Stimulated activated CD8-positive, alpha-beta memory T cell treated with anti-CD3 and anti-CD28 coated beads, Interleukin-12 subunit alpha, Interleukin-12 subunit beta, amount 100 ng/mL, for 24 hours (primary cell): ENCODE measurements around the gene NAT9.

Experiments used
- DNase-seq: peaks from one replicate; pipeline ENCODE4 v3.0.0-alpha.2; 2020; ENCODE audit errors: extremely low read depth

Gene NAT9

GRCh38 chr17:74779948-74780400 is 3.8 kb upstream of the NAT9 start:
- DNase-seq: no peak

GRCh38 chr17:74779501-74779900 is 3.4 kb upstream of the NAT9 start:
- DNase-seq: no peak

DNA sequence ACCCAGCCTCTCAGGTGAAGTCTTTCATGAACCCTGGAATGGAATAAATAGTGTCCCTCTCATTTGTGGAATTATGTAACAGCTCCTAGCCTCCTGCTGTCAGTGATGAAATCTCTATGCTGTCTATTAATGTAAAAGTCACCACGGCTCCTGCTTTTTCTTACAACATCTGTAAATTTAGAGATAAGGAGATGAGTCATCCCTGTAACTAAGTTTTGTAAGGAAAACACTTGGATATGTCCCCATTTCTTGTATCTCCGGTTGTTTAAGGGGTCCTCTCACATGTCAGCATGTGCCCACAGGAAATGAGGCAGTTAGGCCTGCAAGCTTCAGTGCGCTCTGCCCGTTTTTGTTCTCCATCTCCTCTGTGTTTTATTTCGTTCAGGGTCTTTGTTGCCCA is 2.8 kb upstream of the NAT9 start:
- no peak for DNase-seq

DNA sequence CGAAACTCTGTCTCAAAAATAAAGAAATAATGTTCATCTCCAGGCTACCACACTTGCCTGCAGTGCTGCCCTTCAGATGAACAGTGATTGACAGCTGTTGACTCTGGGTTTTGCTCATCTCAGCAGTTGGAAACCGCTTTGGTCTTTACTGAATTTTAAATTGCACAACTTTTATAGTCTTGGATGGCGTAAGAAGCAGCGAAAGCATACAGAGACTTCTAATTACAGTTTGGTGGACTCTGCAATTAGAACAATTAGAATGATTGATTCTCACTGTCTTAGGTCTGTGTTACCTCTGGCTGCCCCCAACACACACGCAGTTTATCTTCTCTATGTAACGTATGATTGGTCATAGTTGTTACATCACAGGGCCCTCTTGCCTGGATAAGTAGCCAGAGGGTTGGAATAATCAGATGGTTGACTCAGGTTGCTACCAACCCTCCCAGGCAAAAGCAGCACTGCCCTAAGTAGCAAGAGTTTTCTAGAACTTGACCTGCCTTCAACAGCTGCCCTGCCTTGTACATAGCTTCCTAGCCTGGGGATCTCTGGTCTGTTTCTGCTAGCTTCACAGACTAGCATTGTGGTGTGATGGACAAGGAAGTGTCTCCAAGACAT is 1.9 kb upstream of the NAT9 start:
- no peak for DNase-seq

DNA sequence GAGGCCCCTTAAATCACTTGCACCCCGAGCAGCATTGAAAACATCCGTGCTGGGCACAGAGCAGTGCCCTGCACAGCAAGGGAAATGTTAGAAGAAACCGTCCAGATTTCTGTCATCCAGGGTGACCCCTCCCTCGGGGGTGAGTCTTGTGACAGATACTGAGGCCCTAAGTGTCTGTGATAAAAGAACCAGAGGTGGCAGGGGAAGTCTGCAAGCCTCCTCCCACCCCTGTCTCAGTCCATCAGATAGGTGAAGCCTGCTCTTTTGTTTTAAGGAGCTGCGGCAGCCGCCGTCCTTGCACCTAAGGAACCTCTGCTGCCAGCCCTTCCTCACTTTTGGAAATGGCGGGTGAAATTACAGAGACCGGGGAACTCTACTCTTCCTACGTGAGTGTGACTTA is 845 bp upstream of the NAT9 start:
- DNase-seq: no peak

DNA sequence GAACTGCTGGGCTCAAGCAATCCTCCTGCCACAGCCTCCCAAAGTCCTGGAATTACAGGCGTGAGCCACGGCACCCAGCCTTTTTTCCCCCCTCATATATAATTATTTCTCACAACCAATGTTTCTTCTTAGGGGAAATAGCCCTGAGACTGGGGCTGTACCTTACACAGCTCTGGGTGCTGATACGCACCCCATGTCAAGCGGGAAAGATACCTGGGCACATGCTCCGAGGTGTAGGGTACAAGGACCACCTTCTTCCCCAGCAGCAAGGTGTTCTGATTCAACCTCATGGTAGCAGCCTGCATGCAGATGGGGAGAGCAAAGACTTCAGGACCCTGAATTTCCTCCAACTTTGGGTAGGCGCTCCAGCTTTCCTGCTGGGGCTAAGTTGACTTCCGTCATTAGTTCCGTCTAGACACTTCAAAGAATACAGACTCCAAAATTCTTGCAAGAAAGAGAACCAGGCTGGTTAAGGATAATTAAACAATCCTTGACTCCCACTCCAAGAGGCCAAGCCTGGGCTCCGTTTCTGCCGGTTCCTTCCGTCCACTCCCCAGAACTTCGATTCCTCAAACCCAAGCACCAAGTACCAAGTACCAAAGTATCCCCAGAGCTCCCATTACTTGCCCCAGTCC is 619 bp downstream of the NAT9 start:
- no peak for DNase-seq

DNA sequence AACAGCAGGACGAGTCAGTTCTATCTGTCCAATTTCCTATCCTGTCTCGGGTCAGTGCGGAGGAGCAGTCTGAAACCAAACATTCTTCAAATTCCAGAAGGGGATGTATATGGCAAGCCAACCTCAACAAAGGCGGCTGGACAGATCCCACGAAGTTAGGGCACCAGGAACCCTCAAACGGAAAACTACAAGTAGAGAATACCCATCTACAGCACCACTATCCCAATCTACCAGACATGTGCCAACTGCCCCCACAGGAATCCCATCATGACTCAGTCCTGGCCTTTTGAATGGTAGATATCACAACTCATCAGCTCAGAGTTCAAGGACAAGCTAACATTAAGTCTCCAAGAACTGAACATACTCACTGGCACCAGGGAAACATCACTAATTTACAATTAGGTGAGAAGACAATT is 2.3 kb downstream of the NAT9 start:
- no peak for DNase-seq

- no peak for DNase-seq
Measured at GRCh38 chr17:74773414-74773813, 2.7 kb downstream of the NAT9 start.

- DNase-seq: no peak
Measured at GRCh38 chr17:74772053-74772452, 4.1 kb downstream of the NAT9 start.

DNA sequence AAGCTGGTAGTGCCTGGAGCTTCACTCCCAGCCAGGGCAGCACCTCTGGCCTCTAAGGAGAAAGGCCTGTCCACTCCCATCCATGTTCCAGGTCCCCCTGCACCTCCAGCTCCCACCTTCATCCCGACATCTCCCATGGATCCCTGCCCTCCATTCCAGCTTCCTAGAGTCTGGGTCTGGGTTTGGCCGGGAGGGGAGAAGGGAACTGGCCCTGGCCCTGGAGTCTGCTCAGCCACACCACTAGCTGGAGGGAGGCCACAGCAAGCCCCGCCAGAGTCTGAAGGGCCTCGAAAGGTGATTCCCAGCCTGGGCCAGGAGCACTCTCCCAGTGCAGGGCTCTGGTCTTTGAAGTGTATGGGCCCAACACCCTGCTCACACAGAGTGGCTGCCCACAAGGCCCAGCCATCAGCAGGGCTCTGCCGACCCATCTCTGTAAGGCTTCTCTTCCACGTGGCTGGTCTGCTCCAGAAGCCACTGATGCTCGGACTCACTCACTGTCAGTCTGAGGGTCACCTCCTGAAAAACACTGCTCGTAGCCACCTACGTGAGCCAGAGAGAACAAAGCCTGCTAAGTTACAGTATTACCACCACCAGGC is 4.7 kb downstream of the NAT9 start:
- DNase-seq: no peak

- DNase-seq: no peak
Measured at GRCh38 chr17:74770498-74771318, 5.4 kb downstream of the NAT9 start.

DNA sequence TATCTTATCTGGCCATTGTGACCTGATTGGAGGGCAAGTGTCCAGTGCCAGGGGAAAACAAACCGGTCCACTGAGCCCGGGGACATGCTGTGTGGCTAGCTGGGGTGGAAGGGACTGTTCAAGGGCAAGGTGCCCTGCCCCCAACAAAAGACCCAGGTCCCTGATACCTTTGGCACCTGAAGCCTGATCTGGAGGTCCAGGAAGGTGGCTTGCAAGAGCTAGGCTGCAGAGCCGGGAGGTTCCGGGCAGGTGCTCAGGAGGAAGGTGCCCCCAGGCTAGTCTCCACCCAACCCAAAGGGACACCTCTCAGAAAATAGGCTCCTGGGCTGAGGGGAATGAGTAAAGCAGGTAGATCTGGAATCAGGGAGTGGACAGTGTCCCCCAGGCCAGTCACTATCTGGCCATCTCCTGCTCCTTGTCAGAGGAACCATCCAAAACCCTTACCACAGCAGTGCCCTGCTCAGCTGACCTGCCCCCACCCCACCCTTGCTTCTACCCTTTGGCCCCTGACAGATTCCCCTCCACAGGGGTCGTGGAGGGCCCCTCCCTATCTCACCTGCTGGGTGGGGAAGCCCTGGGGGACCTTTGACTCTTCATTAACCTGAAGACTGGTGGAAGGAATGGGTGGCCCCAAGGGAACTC is 6.2 kb downstream of the NAT9 start:
- no peak for DNase-seq

DNA sequence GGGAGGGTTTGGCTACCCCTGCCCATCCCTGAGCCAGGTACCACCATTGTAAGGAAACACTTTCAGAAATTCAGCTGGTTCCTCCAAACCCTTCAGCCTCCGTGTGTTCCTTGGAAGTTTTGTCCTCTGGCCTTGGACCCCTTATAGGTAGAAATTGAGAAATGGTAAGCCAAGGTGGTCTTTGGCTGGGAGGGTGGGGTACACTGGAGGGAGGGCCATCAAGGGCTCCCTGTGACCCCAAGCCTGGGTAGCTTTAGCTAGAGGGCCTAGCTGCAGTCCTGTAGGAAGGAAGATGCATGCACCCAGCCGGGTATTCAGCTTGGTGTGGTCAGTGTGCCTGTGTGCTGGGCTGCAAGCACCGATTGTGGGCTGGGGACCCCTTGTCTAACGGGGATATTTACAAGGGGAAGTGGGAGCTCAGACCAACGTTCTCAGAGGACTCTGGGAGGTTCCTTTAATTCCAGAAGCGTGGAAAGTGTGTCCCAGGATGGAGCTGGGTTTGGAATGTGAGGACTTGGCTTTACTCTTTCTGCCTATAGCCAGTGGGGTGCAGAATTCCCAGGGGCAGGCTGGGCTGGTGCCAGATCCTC is 6.8 kb downstream of the NAT9 start:
- no peak for DNase-seq

- DNase-seq: no peak
Measured at GRCh38 chr17:74768763-74769114, 7.4 kb downstream of the NAT9 start.

DNA sequence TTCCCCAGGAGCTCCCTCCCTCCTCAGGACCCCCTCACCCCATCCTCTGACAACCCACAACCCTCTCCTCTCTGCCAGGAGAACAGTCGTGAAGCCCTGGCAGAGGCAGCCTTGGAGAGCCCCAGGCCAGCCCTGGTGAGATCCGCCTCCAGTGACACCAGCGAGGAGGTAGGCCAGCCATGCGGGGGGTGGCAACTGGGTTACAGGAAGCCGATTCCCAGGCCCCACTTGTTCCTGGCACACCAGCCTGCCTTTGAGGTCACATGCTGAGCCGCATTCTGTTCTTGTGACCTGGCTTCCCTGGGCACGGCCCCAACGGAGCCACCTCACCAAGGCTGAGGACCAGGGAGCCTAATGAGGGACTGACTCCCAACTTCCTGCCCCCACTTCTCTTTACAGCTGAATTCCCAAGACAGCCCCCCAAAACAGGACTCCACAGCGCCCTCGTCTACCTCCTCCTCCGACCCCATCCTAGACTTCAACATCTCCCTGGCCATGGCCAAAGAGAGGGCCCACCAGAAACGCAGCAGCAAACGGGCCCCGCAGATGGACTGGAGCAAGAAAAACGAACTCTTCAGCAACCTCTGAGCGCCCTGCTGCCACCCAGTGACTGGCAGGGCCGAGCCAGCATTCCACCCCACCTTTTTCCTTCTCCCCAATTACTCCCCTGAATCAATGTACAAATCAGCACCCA is 7.9 kb downstream of the NAT9 start:
- DNase-seq: no peak

DNA sequence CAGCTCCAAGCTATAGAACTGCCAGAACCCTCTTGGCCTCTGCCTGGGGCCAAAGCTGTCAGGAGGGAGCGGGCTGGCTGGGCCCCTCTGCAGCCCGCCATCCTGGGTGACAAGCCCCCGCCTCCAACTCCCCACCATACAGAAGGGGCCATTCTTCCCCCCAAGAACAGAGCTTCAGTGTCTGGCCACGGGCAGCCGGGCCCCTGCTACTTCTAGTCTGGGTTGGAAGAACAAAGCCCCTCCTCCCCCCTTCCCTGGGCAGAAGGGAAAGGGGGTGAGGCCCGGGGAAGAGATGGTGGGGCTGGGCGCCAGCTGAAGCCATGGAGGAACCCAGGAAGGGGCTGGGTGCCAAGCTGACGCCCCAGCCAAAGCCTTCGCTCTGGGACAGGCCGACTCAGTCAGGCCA is 9.0 kb downstream of the NAT9 start:
- DNase-seq: no peak

GRCh38 chr17:74766413-74766812 is 9.7 kb downstream of the NAT9 start:
- no peak for DNase-seq

DNA sequence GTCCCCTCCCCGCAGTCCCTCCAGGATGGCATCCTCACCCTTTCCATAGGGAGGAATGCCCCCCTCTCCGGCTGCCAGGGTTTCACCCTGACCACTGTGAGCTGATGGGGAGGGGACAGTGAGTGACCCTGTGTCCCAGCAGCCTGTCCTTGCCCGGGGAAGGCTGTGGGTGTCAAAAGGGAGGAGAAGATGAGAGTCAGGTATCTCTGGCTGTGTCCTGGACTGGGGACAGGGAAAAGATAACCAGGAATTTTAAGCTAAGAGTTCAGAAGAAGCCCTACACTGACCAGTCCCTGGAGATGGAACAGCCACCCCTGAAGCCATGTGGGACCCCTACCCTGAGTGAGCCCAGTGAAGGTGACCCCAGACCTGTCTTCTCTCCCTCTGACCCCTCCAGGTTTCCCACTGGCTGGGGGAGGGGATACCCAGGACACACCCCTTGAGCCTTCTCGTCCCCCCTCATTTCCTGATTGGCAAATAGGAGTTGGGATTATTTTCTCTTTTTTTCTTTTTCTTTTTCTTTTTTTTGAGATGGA is 11.3 kb downstream of the NAT9 start:
- no peak for DNase-seq

GRCh38 chr17:74763565-74764387 is 12.4 kb downstream of the NAT9 start:
- no peak for DNase-seq

GRCh38 chr17:74761931-74762330 is 14.2 kb downstream of the NAT9 start:
- no peak for DNase-seq
